Endothelial cell (in vitro differentiated cells): Measurements from ENCODE around the gene GOLPH3L. TPM values are rescaled to one million over a fixed set of nuclear protein-coding genes. Genes with fewer than 3 reads are reported as not detected.
"Not testable (repeated sequence)": the region's sequence is repeated elsewhere in the genome, so short reads cannot be mapped to it uniquely, and the experiment has no call there.

Source experiments
- DNase-seq: peaks from one replicate; pipeline ENCODE4 v3.0.0; 2021; ENCODE audit warnings: low spot score
- H3K27ac Mint-ChIP-seq: one replicate; pipeline ENCODE4 v1.8.0; 2021; ENCODE audit warnings: mixed read lengths, inconsistent platforms; ENCODE audit not compliant: unreplicated experiment
- H3K27me3 Mint-ChIP-seq: one replicate; pipeline ENCODE4 v1.8.0; 2021; ENCODE audit warnings: mild to moderate bottlenecking, moderate library complexity, mixed read lengths, inconsistent platforms; ENCODE audit not compliant: unreplicated experiment
- H3K36me3 Mint-ChIP-seq: one replicate; pipeline ENCODE4 v1.8.0; 2021; ENCODE audit warnings: mild to moderate bottlenecking, low read depth, mixed read lengths, inconsistent platforms; ENCODE audit not compliant: unreplicated experiment
- H3K4me1 Mint-ChIP-seq: one replicate; pipeline ENCODE4 v1.8.0; 2021; ENCODE audit warnings: mild to moderate bottlenecking, mixed read lengths, inconsistent platforms; ENCODE audit not compliant: unreplicated experiment
- H3K4me3 Mint-ChIP-seq: one replicate; pipeline ENCODE4 v1.8.0; 2021; ENCODE audit warnings: mild to moderate bottlenecking, mixed read lengths, inconsistent platforms; ENCODE audit not compliant: unreplicated experiment
- H3K9me3 Mint-ChIP-seq: one replicate; pipeline ENCODE4 v1.8.0; 2021; ENCODE audit warnings: mixed read lengths, inconsistent platforms; ENCODE audit not compliant: unreplicated experiment
- total RNA-seq: library from RNA; stranded (reverse); fragmentation: NEBNext Ultra II Directional; extraction: Animal tissue kit (Norgen Biotek cat#: 25700); gene quantifications from one replicate; pipeline ENCODE4 v1.2.1, GENCODE V29; 2021; ENCODE audit not compliant: unreplicated experiment
- TF ChIP-seq, protein P1 (sequence below): fragments of 200-600 bp; sonication (generic); IDR thresholded peaks from one replicate; pipeline ENCODE4 v1.5.0; 2021; ENCODE audit warnings: antibody characterized with exemption; ENCODE audit not compliant: unreplicated experiment

The GOLPH3L gene
- total RNA-seq, 1 donor from 2014 or later, result 21.5 TPM

DNA sequence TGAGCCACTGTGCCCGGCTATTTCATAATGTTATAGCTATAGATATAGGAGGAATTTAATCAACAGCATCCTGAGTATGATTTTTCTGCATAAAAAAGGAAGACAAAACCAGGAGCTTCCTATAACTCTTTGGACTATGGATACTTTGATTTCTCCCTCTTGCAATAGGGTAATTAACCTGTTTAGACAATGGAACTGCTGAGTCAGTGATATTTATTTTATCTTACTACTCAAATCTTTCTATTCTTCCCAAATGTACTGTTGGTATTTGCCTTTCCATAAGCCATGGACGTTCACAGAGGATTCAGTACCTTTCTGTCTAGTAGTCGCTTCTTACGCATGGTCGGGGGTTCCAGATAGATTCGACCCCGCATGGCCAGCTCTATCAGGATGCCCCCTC is 33.6 kb downstream of the GOLPH3L start:
- TF ChIP-seq, protein P1, sequence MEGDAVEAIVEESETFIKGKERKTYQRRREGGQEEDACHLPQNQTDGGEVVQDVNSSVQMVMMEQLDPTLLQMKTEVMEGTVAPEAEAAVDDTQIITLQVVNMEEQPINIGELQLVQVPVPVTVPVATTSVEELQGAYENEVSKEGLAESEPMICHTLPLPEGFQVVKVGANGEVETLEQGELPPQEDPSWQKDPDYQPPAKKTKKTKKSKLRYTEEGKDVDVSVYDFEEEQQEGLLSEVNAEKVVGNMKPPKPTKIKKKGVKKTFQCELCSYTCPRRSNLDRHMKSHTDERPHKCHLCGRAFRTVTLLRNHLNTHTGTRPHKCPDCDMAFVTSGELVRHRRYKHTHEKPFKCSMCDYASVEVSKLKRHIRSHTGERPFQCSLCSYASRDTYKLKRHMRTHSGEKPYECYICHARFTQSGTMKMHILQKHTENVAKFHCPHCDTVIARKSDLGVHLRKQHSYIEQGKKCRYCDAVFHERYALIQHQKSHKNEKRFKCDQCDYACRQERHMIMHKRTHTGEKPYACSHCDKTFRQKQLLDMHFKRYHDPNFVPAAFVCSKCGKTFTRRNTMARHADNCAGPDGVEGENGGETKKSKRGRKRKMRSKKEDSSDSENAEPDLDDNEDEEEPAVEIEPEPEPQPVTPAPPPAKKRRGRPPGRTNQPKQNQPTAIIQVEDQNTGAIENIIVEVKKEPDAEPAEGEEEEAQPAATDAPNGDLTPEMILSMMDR, result no peak
- Mint-ChIP-seq H3K27me3 (no peaks in the 10 kb centered on the region), H3K27ac (no peak overlapping the region), H3K4me1 (peaks cover 11% of the 10 kb centered on the region), H3K9me3 (no peaks in the 10 kb centered on the region), H3K4me3 (no peak overlapping the region), H3K36me3 (peaks cover 24% of the 10 kb centered on the region)
- no peak for DNase-seq

GRCh38 chr1:150662811-150663210 is 34.1 kb downstream of the GOLPH3L start:
- H3K27me3 Mint-ChIP-seq, result no peaks in the 10 kb centered on the region
- no peak for DNase-seq
- peaks cover 11% of the 10 kb centered on the region for H3K4me1 Mint-ChIP-seq
- H3K27ac Mint-ChIP-seq, result peak overlapping the region; percentile 61
- H3K36me3 Mint-ChIP-seq, result peaks cover 24% of the 10 kb centered on the region
- no peak overlapping the region for H3K4me3 Mint-ChIP-seq
- no peaks in the 10 kb centered on the region for H3K9me3 Mint-ChIP-seq
- TF ChIP-seq, protein P1, result no peak

GRCh38 chr1:150661156-150661555 is 35.8 kb downstream of the GOLPH3L start:
- no peak for DNase-seq
- Mint-ChIP-seq H3K9me3 (no peaks in the 10 kb centered on the region), H3K36me3 (peaks cover 24% of the 10 kb centered on the region), H3K27me3 (no peaks in the 10 kb centered on the region), H3K4me3 (no peak overlapping the region), H3K4me1 (peaks cover 11% of the 10 kb centered on the region), H3K27ac (no peak overlapping the region)
- TF ChIP-seq, protein P1, result no peak

GRCh38 chr1:150660584-150660983 is 36.4 kb downstream of the GOLPH3L start:
- DNase-seq, result no peak
- Mint-ChIP-seq H3K4me3 (peak overlapping the region; percentile 63), H3K4me1 (peaks cover 5% of the 10 kb centered on the region), H3K36me3 (peaks cover 24% of the 10 kb centered on the region), H3K27ac (no peak overlapping the region), H3K9me3 (no peaks in the 10 kb centered on the region), H3K27me3 (no peaks in the 10 kb centered on the region)
- TF ChIP-seq, protein P1, result no peak

- peaks cover 18% of the 10 kb centered on the region for H3K36me3 Mint-ChIP-seq
- not testable (repeated sequence) for H3K4me3 Mint-ChIP-seq, H3K4me1 Mint-ChIP-seq, H3K27me3 Mint-ChIP-seq, H3K27ac Mint-ChIP-seq, H3K9me3 Mint-ChIP-seq, DNase-seq
These were observed 39.9 kb downstream of the GOLPH3L start for GRCh38 chr1:150657064-150657463.

- not testable (repeated sequence) for H3K4me1 Mint-ChIP-seq, H3K27ac Mint-ChIP-seq, H3K27me3 Mint-ChIP-seq, H3K4me3 Mint-ChIP-seq, H3K9me3 Mint-ChIP-seq, H3K36me3 Mint-ChIP-seq, DNase-seq
These were observed 42.3 kb downstream of the GOLPH3L start for GRCh38 chr1:150654635-150655034.
